Osteocyte (in vitro differentiated cells): ENCODE measurements around the gene NUP210L. TPM values are rescaled to one million over a fixed set of nuclear protein-coding genes. Genes with fewer than 3 reads are reported as not detected.

Experiments used
- DNase-seq: peaks from one replicate; pipeline ENCODE4 v3.0.0; 2021; ENCODE audit warnings: mixed read lengths; ENCODE audit not compliant: unreplicated experiment; ENCODE audit errors: extremely low spot score
- H3K27ac Mint-ChIP-seq: one replicate; pipeline ENCODE4 v1.8.0; 2021; ENCODE audit warnings: mild to moderate bottlenecking, mixed read lengths; ENCODE audit not compliant: unreplicated experiment
- H3K27me3 Mint-ChIP-seq: one replicate; pipeline ENCODE4 v1.8.0; 2021; ENCODE audit warnings: mixed read lengths; ENCODE audit not compliant: unreplicated experiment
- H3K36me3 Mint-ChIP-seq: one replicate; pipeline ENCODE4 v1.8.0; 2021; ENCODE audit warnings: mixed read lengths; ENCODE audit not compliant: unreplicated experiment
- H3K4me1 Mint-ChIP-seq: one replicate; pipeline ENCODE4 v1.8.0; 2021; ENCODE audit warnings: mixed read lengths; ENCODE audit not compliant: unreplicated experiment
- H3K4me3 Mint-ChIP-seq: one replicate; pipeline ENCODE4 v1.8.0; 2021; ENCODE audit warnings: mild to moderate bottlenecking, moderate library complexity, mixed read lengths; ENCODE audit not compliant: unreplicated experiment
- H3K9me3 Mint-ChIP-seq: one replicate; pipeline ENCODE4 v1.8.0; 2021; ENCODE audit warnings: mixed read lengths; ENCODE audit not compliant: unreplicated experiment
- long read RNA-seq: library from polyadenylated mRNA; unstranded; transcript quantifications from one replicate; pipeline ENCODE4 v2.0.0, GENCODE V29; 2021
- total RNA-seq: library from RNA; stranded (reverse); gene quantifications from 2 replicates; pipeline ENCODE4 v1.2.1, GENCODE V29; 2021
- TF ChIP-seq, protein P1 (sequence below): fragments of 200-600 bp; sonication (generic); IDR thresholded peaks from 2 replicates; pipeline ENCODE4 v1.5.0; 2021; ENCODE audit warnings: antibody characterized with exemption, mild to moderate bottlenecking, moderate library complexity

The NUP210L gene
- total RNA-seq, result not detected in 2 replicates
- long read RNA-seq, result 0 reads

DNA sequence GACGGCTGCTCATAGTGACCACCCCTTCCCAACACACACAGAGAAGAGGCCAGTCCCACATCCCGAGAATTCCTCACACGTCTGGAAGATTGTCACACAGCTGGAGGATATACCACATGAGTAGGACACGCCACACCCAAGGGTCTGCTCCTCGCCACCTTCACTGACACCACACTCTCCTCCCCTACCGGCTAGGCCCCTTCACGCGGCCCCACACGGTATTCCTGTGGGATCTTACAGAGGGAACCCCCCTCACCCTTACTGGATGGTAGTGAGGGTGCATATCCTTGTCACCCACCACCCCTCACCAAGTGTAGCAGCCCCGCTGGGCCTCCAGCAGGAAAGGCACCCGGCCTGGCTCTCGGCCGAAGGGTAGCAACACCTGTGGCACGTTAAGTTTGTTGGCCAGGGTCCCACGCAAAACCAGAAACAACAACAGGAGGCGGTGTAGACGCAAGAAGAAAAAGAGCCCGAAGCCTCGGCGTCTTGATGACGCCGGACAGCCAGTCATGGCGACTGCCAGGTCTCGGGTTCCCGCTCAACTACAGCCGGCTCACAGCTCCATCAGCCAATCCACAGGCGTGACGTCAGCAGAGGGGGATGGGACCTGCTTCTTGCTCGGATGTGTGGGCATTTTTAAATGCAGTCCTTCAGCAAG is at the start of gene NUP210L:
TSS of gene NUP210L (minus strand) at position 540 of the 658 bp plus-strand sequence.
- no peaks in the 10 kb centered on the region for H3K27me3 Mint-ChIP-seq
- TF ChIP-seq, protein P1, sequence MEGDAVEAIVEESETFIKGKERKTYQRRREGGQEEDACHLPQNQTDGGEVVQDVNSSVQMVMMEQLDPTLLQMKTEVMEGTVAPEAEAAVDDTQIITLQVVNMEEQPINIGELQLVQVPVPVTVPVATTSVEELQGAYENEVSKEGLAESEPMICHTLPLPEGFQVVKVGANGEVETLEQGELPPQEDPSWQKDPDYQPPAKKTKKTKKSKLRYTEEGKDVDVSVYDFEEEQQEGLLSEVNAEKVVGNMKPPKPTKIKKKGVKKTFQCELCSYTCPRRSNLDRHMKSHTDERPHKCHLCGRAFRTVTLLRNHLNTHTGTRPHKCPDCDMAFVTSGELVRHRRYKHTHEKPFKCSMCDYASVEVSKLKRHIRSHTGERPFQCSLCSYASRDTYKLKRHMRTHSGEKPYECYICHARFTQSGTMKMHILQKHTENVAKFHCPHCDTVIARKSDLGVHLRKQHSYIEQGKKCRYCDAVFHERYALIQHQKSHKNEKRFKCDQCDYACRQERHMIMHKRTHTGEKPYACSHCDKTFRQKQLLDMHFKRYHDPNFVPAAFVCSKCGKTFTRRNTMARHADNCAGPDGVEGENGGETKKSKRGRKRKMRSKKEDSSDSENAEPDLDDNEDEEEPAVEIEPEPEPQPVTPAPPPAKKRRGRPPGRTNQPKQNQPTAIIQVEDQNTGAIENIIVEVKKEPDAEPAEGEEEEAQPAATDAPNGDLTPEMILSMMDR, result no peak
- no peak within 1 kb of the TSS for H3K4me3 Mint-ChIP-seq
- no peaks in the 10 kb centered on the region for H3K9me3 Mint-ChIP-seq
- peaks cover 28% of the 10 kb centered on the region for H3K36me3 Mint-ChIP-seq
- peak within 1 kb of the TSS; percentile 69 for H3K27ac Mint-ChIP-seq
- peaks cover 32% of the 10 kb centered on the region for H3K4me1 Mint-ChIP-seq
- DNase-seq, result no peak

DNA sequence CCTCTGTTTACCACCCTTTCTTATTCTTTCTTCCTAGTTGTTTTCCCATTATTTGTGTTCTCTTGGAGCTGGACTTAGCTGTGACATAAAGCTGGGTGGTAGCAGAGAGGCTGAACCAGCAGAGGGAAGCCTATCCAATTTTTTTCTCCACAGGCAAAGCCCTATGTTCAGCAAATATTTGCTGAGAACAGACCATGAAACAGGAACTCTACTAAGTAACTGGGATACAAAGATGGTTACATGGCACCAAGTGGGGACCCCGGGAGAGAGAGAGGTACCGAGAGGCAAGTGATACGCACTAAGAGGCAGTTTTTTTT is 44.6 kb upstream of the NUP210L start:
- Mint-ChIP-seq H3K27me3 (peaks cover 11% of the 10 kb centered on the region), H3K9me3 (no peaks in the 10 kb centered on the region), H3K4me3 (no peak overlapping the region), H3K4me1 (no peaks in the 10 kb centered on the region), H3K36me3 (no peaks in the 10 kb centered on the region), H3K27ac (no peak overlapping the region)
- DNase-seq, result no peak
- TF ChIP-seq, protein P1, result no peak

DNA sequence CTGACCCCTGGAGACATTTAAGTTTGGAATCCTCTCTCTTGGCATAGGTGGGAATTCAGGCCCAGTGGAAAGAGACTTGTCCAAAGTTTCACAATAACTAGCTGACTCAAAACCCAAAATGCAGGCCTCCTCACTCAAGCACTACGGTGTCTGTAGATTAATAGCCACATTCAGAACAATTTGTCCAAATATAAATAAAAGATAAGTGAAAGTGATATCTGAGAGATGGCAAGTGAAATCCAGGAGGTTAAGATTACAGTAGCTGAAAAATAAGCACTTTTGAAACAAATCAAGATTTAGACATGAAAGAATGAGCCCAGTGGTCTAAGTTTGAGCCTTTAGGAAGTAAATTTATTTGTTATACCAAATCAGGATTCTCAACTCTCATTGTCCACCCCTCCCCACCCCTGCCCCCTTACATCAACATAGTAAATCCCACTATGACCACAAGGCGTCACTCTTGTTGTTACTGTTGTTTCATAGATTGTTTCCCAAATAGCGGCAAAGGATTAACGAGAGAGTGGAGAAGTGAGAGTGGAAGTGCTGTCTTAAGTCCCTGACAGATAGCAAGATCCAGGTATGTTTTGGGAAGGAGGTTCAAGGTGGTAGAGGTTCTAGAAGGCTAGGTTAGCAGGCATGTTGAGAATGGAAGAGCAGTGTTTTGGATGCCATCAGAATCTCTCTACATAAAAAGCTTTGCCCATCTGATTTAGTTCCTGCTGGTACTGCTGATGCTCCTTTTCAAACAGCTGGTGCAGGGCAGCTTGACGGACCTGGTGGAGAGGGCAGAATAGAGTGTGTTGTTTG is 44.1 kb upstream of the NUP210L start:
- TF ChIP-seq, protein P1, result peak; percentile 58
- Mint-ChIP-seq H3K4me1 (no peaks in the 10 kb centered on the region), H3K27ac (no peak overlapping the region), H3K36me3 (no peaks in the 10 kb centered on the region), H3K9me3 (no peaks in the 10 kb centered on the region), H3K27me3 (peaks cover 17% of the 10 kb centered on the region), H3K4me3 (no peak overlapping the region)
- no peak for DNase-seq

DNA sequence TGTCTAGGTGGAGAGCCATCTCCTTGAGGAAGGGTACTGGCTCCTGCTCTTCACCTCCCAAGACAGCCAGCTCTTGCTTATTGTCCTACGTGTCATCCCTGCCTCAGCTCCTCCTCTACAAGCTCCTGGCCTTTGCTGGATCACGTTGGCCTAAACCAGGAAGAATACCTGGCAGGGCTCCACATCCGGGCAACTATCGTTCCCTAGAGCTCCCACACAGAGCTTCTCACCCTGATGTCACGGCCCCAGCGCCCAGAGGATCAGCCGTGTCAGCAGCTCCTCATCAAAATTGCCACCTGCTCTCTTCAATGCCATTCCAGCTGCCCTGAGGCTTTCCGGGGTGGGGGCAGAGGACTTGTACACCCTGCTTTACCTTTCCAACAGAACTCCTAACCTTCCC is 38.9 kb upstream of the NUP210L start:
- no peak for DNase-seq
- no peaks in the 10 kb centered on the region for H3K9me3 Mint-ChIP-seq
- H3K4me3 Mint-ChIP-seq, result no peak overlapping the region
- H3K4me1 Mint-ChIP-seq, result peaks cover 13% of the 10 kb centered on the region
- TF ChIP-seq, protein P1, result no peak
- peaks cover 42% of the 10 kb centered on the region for H3K27me3 Mint-ChIP-seq
- H3K27ac Mint-ChIP-seq, result no peak overlapping the region
- H3K36me3 Mint-ChIP-seq, result no peaks in the 10 kb centered on the region

DNA sequence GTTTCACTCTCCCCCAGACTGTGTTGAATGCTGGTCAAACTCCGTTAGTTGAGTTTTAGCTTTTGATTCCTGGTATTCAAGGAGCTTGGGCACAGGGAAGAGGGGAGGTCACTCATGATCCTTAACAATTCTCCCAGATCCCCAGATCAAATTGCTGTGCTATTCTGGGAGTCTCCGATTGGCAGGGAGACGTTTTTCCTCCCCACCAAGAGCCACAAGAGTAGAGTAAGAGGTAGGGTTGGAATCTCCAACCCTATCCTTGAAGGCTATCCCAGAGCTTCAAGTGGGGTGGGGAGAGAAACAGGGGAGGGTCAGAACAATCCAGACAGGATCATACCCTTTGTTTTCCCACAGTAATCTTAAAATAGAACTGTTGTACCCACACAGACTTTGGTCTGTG is 37.6 kb upstream of the NUP210L start:
- no peak overlapping the region for H3K4me3 Mint-ChIP-seq
- no peaks in the 10 kb centered on the region for H3K9me3 Mint-ChIP-seq
- H3K27ac Mint-ChIP-seq, result no peak overlapping the region
- H3K36me3 Mint-ChIP-seq, result no peaks in the 10 kb centered on the region
- peaks cover 13% of the 10 kb centered on the region for H3K4me1 Mint-ChIP-seq
- H3K27me3 Mint-ChIP-seq, result peaks cover 46% of the 10 kb centered on the region
- DNase-seq, result no peak
- TF ChIP-seq, protein P1, result no peak
